ENCODE results near the gene RASGRP3. TPM values are rescaled to one million over a fixed set of nuclear protein-coding genes. Genes with fewer than 3 reads are reported as not detected.
"Not testable (repeated sequence)": the region's sequence is repeated elsewhere in the genome, so short reads cannot be mapped to it uniquely, and the experiment has no call there.

RASGRP3 gene
- total RNA-seq, 1 experiment from 2014 or later, result 18.4 TPM

DNA sequence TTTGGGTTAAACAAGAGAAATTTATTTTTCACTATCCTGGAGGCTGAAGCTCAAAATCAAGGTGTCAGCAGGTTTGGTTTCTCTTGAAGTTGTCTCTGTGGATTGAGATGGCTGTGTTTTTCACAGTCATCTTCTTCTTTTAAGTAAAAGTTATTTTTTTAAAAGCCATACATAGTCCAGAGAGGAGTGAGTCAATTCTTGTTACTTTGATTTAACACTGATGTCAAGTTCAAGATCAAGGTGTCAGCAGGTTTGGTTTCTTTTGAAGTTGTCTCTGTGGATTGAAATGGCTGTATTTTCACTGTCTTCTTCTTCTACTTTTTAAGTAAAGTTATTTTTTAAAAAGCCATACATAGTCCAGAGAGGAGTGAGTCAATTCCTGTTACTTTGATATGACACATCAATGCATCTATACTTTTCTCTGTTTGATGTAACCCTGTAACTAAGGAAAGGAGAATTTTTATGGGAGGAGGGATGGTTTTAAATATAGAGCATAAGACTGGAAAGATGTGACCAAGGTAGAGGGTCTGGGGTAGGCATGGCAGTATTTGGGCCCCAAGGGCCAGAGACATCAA, 22.5 kb upstream of the RASGRP3 start:
- no peak for DNase-seq (ENCODE audit: low read depth)

- no peak for DNase-seq (ENCODE audit: low read depth)
Observed at GRCh38 chr2:33457556-33458247, 18.7 kb upstream of the RASGRP3 start.

GRCh38 chr2:33458248-33458819, 18.1 kb upstream of the RASGRP3 start:
- no peak for DNase-seq (ENCODE audit: low read depth)

GRCh38 chr2:33459745-33460144, 16.7 kb upstream of the RASGRP3 start:
- DNase-seq (ENCODE audit: low read depth), result no peak

DNA sequence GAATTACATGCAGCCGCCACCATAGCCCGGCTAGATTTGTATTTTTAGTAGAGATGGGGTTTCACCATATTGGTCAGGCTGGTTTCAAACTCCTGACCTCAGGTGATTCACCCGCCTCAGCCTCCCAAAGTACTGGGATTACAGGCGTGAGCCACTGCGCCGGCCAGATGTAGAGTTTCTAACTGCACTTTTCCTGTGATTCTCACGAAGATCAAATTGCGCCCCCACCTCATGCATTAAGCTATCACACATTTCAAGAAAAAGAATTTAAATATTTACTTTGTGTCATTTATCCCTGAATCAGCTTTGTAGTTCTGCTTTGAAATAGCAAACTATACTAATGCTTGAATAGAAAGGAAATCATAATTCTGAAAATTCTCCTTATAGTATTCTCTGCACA, 13.9 kb upstream of the RASGRP3 start:
- DNase-seq (ENCODE audit: low read depth), result not testable (repeated sequence)

- no peak for DNase-seq (ENCODE audit: low read depth)
Observed at GRCh38 chr2:33467413-33467812, 9.0 kb upstream of the RASGRP3 start.

DNA sequence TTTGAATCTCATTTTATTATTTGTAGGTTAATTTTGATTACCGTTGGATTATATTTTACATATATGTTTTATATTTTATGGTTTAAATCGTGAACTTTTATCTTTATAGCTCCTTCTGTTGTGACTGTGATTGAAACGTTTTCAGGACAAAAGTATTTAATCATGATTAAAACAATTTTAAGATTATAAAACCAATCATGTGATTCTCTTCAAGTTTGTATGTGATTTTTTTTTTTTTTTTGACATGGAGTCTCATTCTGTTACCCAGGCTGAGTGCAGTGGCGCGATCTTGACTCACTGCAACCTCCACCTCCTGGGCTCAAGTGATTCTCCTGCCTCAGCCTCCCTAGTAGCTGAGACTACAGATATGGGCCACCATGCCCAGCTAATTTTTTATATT, 7.2 kb upstream of the RASGRP3 start:
- no peak for DNase-seq (ENCODE audit: low read depth)

DNA sequence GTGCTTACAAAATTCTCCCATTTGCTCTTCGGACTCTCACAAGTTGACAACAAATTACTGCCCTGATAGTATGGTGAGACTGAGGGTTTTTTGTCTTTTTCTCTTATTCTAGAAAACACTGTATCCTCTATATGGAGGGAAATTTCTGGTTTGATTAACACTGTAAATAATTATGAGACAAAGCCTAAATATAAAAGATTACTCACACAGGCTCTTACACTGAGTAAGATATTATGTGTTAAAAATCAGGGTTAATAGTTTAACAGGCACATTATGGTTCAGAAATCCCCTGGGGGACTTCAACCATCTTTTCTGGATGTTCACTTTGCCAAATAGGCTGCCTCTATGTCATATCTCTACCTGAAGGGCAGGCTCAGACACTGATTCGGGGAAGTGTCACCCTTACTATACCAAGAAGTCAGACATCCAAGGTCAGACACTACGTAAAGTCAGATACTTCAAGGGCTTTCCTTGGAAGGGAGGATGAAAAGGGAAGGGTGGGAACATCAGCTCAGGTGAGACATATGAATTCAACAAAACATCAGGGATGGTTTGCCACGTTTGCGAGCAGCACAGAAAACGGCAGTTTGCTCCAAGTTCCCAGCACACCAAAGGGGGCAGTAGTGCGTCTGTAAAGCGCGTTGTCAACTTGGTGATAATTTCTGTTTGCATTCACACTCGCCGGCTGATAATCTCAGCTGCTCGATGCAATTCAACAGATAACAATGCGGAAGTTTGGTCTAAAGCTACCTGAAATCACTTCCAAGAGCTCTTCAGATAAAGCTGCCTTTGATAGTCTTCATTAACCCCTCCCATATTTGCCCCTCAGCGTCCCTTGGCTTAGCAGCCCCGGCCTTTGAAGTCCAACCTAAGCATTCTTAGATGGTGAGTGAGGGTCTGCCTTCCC, 972 bp upstream of the RASGRP3 start:
- peak; percentile 82 for DNase-seq (ENCODE audit: low read depth)

GRCh38 chr2:33476793-33477190, 343 bp downstream of the RASGRP3 start:
- DNase-seq (ENCODE audit: low read depth), result no peak

DNA sequence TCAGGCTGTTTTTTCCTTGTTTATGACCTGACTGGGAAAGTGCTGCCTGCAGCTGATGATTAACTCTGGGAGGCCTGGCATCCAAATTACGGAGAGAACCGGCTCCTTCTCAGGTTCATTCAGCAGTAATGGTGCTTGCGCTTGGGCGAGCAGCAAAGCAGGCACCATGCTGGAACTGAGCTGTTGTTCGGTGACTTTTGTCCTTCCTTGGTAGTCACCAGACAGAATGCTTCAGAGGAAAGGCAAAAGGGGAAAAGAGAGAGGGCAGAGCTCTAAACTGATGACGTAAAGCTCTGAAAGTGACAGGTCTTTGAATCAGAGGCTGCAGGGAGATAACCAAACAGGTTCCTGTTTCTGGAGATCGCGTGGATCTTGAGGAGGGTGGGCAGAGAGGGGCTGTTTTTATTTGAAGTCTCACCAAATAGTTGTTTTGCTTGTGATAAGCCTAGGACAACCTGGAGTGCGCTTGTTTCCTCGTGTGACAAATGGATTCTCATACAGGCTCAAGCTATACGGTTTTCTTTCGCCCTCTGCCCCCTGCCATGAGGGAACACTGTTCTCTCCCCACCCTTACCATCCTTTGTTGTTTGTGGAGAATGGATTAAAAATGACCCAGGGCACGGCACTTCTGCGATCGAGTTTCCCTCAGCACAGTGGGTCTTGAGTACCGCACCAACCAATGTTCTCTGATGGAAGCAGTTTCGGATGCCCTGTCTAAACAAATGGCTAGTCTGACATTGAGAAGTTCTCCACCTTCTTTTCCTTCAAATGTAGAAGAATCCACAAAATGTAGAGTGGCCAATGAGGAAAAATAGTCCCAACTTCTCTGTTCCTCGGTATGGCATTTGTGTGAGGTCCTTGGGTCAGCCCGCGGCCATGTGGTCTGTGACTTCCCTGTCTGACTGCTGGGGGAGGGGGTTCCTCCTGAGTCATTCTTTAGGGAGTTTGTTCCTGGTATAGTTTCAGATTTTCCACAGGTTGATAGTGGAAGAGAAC, 1.3 kb downstream of the RASGRP3 start:
- peak; percentile 68 for DNase-seq (ENCODE audit: low read depth)

GRCh38 chr2:33478968-33479731, 2.7 kb downstream of the RASGRP3 start:
- no peak for DNase-seq (ENCODE audit: low read depth)

DNA sequence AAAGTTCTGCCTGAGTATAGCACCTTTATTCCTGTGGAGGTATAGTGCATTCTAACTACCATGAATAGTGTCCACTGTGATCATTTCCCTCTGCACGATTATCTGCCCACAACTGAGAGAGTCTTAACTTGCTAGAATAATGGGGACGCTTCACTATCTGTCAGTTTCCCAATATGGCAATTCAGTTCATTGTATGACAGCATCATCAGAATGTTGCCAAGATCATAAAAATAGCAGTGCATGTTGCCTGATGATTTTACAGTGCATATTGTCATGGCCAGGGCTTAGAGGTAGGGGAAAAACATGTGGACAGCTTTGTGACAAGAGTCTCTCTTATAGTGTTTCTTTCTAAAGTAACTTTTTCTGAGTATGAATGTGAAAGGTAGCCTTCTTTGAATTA, 6.1 kb downstream of the RASGRP3 start:
- no peak for DNase-seq (ENCODE audit: low read depth)

- DNase-seq (ENCODE audit: low read depth), result peak; percentile 6
Observed at GRCh38 chr2:33484042-33484621, 7.7 kb downstream of the RASGRP3 start.

DNA sequence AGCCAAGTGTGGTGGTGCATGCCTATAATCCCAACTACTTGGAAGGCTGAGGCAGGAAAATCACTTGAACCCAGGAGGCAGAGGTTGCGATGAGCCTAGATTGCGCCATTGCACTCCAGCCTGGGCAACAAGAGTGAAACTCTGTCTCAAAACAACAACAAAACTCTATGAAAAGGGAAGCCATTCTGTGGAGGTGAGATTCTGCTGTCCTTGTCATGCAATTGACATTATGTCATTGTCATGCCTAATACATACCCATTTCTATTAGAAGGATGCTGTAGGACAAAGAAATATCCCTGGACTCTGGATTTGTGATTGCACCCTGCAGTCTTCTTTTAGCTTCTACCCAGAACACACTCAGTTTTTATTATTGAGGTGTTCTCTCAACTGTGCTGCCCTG, 8.6 kb downstream of the RASGRP3 start:
- DNase-seq (ENCODE audit: low read depth), result no peak

- no peak for DNase-seq (ENCODE audit: low read depth)
Observed at GRCh38 chr2:33486544-33486943, 10.1 kb downstream of the RASGRP3 start.

DNA sequence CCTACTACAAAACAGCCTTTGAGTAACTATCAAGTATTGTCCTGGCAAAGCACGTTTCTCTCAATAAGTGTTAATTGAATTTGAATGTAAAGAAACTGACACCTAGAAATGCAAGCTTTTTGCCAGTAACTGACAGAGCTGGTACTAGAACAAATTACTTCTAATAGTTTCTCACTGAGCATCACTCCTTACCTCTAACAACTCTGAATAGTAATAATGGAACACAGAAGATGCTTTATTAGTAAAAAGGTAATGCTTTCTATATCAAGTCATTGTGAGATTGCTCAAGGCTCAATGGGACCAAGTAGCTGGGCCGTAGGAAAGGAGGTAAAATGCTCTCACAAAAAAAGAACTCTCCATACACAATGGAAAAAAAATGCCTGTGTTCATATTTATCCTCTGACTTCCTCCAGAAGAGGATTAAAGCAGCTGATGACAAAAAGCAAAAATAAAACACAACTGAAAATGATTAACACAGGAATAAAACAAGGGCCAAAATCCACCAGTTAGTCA, 11.8 kb downstream of the RASGRP3 start:
- no peak for DNase-seq (ENCODE audit: low read depth)

GRCh38 chr2:33488715-33489540, 12.5 kb downstream of the RASGRP3 start:
- no peak for DNase-seq (ENCODE audit: low read depth)

DNA sequence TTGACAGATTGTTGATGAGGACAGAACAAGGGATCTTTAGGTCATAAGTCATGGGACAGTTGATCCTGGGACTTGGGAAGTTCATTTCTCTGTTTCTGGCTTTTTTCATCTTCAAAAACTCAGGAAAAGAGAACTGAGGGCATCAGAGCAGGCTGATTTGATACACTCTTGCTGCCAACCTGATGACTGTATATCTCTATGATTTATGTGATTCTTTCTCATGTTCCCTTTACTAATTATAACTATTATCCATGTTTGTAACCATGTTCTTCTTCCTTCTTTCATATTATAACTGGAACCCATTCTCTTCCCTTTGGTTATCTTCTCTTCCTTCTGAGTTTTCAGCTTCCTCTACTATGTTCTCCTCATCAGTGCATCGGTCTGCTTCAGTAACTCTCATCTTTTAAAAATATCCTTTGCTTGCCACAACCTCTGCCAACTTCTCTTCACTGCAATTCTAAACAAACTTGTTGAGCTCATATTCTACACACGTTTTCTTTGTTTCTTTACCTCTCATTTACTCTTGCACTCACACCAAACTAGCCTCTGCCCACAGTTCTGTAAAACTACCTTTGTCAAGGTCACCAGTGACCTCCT, 13.5 kb downstream of the RASGRP3 start:
- no peak for DNase-seq (ENCODE audit: low read depth)
